Parathyroid adenoma (tissue), 2 donors: Measurements from ENCODE around the gene DIAPH1.

Source experiments
- H2AFZ ChIP-seq: fragments of 300-600 bp; sonication (generic); one replicate; pipeline ENCODE4 v1.7.0; 2017; ENCODE audit warnings: antibody characterized with exemption, mild to moderate bottlenecking
- H3K27ac ChIP-seq: fragments of 300-600 bp; sonication (generic); one replicate; pipeline ENCODE4 v1.7.0; 2017
- H3K27me3 ChIP-seq: fragments of 300-600 bp; sonication (generic); one replicate; pipeline ENCODE4 v1.7.0; 2017; ENCODE audit warnings: low read length; ENCODE audit not compliant: control insufficient read depth, insufficient read depth
- H3K36me3 ChIP-seq: fragments of 300-600 bp; sonication (generic); one replicate; pipeline ENCODE4 v1.7.0; 2017; ENCODE audit warnings: low read length; ENCODE audit not compliant: control insufficient read depth, insufficient read depth
- H3K4me1 ChIP-seq: fragments of 300-600 bp; sonication (generic); one replicate; pipeline ENCODE4 v1.7.0; 2017; ENCODE audit warnings: control low read depth
- H3K4me2 ChIP-seq: fragments of 300-600 bp; sonication (generic); one replicate; pipeline ENCODE4 v1.7.0; 2017; ENCODE audit warnings: low read length
- H3K4me3 ChIP-seq: fragments of 300-600 bp; sonication (generic); one replicate; pipeline ENCODE4 v1.7.0; 2017; ENCODE audit warnings: low read depth, low read length
- H3K79me2 ChIP-seq: fragments of 300-600 bp; sonication (generic); one replicate; pipeline ENCODE4 v1.7.0; 2017; ENCODE audit warnings: control low read depth
- H3K9ac ChIP-seq: fragments of 300-600 bp; sonication (generic); one replicate; pipeline ENCODE4 v1.7.0; 2017; ENCODE audit warnings: mild to moderate bottlenecking
- H3K9me3 ChIP-seq: fragments of 300-600 bp; sonication (generic); one replicate; pipeline ENCODE4 v1.7.0; 2017; ENCODE audit warnings: low read length; ENCODE audit not compliant: control insufficient read depth
- CTCF ChIP-seq: fragments of 300-600 bp; sonication (generic); IDR thresholded peaks from one replicate; pipeline ENCODE4 v1.7.0; 2017; ENCODE audit warnings: antibody characterized with exemption, mild to moderate bottlenecking
- donor health status: primary hyperparathyroidism.

DIAPH1 gene

DNA sequence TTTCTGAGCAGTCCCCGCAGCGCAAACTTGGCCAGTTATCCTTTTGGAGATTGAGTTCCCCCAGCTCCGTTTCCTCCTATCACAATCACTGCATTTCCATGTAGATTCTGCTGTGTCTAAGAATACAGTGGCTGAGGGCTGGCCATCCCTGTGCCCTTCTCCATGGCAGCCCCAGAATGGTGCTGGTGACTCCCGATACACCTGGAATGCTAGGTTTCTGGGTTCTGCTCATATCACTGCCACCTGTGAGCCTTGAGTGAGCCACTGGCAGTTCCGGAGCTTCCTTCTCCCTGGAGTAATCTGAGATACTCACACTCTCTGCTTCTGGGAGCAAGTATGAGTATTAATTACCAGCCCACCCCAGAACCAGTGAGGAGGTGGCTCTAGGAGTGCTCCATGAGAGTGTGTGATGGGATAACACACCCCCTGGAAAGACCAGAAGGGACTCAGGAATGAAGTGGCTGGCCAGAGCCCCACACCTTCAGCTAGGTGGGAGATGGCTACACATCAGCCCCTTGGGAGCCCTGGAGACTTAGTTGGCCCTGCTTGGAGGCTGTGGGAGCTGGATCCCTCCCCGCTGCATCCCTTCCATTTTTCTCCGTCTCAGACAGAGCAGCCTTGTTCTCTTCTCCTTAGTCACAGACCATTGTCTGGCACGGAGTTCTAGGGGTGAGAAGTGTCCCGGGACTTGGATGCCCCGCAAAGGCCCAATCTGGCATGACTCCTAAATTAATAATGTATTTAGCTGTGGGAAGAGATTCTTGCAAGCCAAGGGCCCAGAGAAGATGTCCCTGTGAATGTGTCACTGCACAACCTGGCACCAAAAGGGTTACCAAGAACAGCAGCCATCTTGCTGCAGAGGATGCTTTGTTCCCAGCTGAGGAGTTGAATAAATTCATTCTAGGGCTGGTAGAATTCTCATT lies 125.0 kb downstream of the DIAPH1 start:
- Histone ChIP-seq H3K27ac (no peak overlapping the region), H2AFZ (no peak overlapping the region), H3K9me3 (no peaks in the 10 kb centered on the region), H3K36me3 (no peaks in the 10 kb centered on the region), H3K9ac (no peak overlapping the region), H3K4me2 (no peak overlapping the region), H3K4me3 (no peak overlapping the region), H3K27me3 (no peaks in the 10 kb centered on the region), H3K79me2 (peaks cover 65% of the 10 kb centered on the region), H3K4me1 (peaks cover 3% of the 10 kb centered on the region)
- TF ChIP-seq CTCF = no peak

- H3K4me3 ChIP-seq = no peak overlapping the region
These were observed 126.5 kb downstream of the DIAPH1 start for GRCh38 chr5:141492168-141492885.

GRCh38 chr5:141491323-141492167 lies 127.3 kb downstream of the DIAPH1 start:
- H2AFZ ChIP-seq = no peak overlapping the region
- no peak overlapping the region for H3K4me3 ChIP-seq
- peaks cover 3% of the 10 kb centered on the region for H3K4me1 ChIP-seq
- H3K79me2 ChIP-seq = peaks cover 66% of the 10 kb centered on the region
- H3K36me3 ChIP-seq = no peaks in the 10 kb centered on the region
- no peak overlapping the region for H3K27ac ChIP-seq
- H3K9me3 ChIP-seq = no peaks in the 10 kb centered on the region
- H3K9ac ChIP-seq = no peak overlapping the region
- H3K4me2 ChIP-seq = no peak overlapping the region
- no peak for TF ChIP-seq CTCF
- H3K27me3 ChIP-seq = no peaks in the 10 kb centered on the region

More at GRCh38 chr5:141492168-141492885, 126.5 kb downstream of the DIAPH1 start:
- no peak overlapping the region for H3K27ac ChIP-seq
- no peak overlapping the region for H2AFZ ChIP-seq
- H3K79me2 ChIP-seq = peaks cover 65% of the 10 kb centered on the region
- H3K36me3 ChIP-seq = no peaks in the 10 kb centered on the region
- no peaks in the 10 kb centered on the region for H3K9me3 ChIP-seq
- H3K9ac ChIP-seq = no peak overlapping the region
- TF ChIP-seq CTCF = no peak
- no peak overlapping the region for H3K4me2 ChIP-seq
- no peaks in the 10 kb centered on the region for H3K27me3 ChIP-seq
- H3K4me1 ChIP-seq = peaks cover 3% of the 10 kb centered on the region

GRCh38 chr5:141490771-141491170 lies 128.0 kb downstream of the DIAPH1 start:
- Histone ChIP-seq H3K9me3 (no peaks in the 10 kb centered on the region), H3K27me3 (no peaks in the 10 kb centered on the region), H3K4me3 (no peak overlapping the region), H2AFZ (no peak overlapping the region), H3K4me2 (no peak overlapping the region), H3K4me1 (peaks cover 3% of the 10 kb centered on the region), H3K27ac (no peak overlapping the region), H3K9ac (no peak overlapping the region), H3K79me2 (peaks cover 66% of the 10 kb centered on the region), H3K36me3 (no peaks in the 10 kb centered on the region)
- no peak for TF ChIP-seq CTCF
